Tibial artery (tissue), 4 donors: ENCODE data around the gene DIAPH3.

Experiments
- DNase-seq, 2 donors: peaks; one replicate each; pipeline ENCODE4 v3.0.0-alpha.2; 2019
- H3K27ac ChIP-seq, 2 donors: fragments of 200-600 bp; sonication (generic) in 1 of 2; 1 replicate in 1 of 2; 2 replicates in 1 of 2; pipeline ENCODE4 v1.5.1; 2018 to 2019; ENCODE audit warnings: mild to moderate bottlenecking in 1 of 2
- H3K27me3 ChIP-seq, 2 donors: fragments of 200-600 bp; sonication (generic) in 1 of 2; one replicate each; pipeline versions ENCODE4 v1.5.1 to v1.6.0; 2016 to 2019
- H3K36me3 ChIP-seq, 3 donors: fragments of 200-600 bp; sonication (generic) in 2 of 3; one replicate each; pipeline ENCODE4 v1.5.1; 2016 to 2019; ENCODE audit warnings: mild to moderate bottlenecking in 2 of 3
- H3K4me1 ChIP-seq, 4 donors: fragments of 200-600 bp; sonication (generic) in 2 of 4; 1 replicate in 3 of 4; 2 replicates in 1 of 4; pipeline ENCODE4 v1.5.1; 2016 to 2019
- H3K4me3 ChIP-seq, 2 donors: fragments of 200-600 bp; sonication (generic) in 1 of 2; 1 replicate in 1 of 2; 2 replicates in 1 of 2; pipeline ENCODE4 v1.5.1; 2018 to 2019; ENCODE audit warnings: mild to moderate bottlenecking in 2 of 2
- H3K9me3 ChIP-seq, 3 donors: fragments of 200-600 bp; sonication (generic) in 1 of 3; one replicate each; pipeline ENCODE4 v1.5.1; 2016 to 2019
- intact Hi-C: fragments of 100-400 bp; cut with DNase I; formaldehyde crosslinking; loops from one replicate; pipeline ENCODE4 v1.15.0; 2023; ENCODE audit warnings: low total_unique reads
- TF ChIP-seq, protein P1 (sequence below), 2 experiments: fragments of 200-600 bp in 1 of 2; fragments of 450-650 bp in 1 of 2; IDR thresholded peaks; one replicate each; pipeline ENCODE4 v1.5.1; 2017 to 2019; ENCODE audit warnings: antibody characterized with exemption in 2 of 2, mild to moderate bottlenecking in 1 of 2, moderate library complexity in 1 of 2

Gene DIAPH3

DNA sequence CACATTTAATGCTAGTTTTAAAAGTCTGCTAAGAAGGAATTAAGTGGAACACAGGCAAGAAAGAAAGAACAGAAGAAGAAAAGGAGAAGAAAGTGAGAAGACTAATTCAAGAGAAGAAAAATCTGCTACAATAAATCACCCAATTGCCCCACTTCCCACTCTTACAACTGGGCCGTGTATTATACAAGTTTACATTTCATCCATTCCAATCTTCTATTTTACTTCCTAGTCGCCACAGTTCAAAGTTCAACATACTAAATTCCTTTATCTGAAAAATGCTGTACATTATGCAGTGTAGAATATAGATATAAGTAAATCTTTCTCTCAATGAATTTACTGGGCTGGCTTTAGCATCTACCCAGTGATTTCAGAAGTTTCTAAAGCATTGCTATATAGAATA, 328.2 kb downstream of the DIAPH3 start:
- DNase-seq: no peak

DNA sequence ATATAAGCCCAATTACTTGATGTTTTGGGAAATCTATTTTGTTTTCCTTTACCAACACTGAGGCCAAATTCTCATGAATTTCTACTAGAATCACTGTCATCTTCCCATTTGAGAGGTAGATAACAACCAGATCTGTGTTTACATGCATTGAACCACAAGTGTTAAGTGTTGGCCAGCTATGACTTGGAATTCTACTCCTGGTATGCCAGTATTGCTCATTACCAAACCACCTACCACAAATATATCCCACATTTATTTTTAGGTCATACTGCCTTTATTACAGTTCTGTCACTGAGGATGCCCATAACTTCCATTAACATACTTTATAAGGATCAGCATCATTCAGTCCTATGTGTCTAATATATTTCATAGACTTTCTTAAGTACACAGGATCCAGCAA, 328.9 kb downstream of the DIAPH3 start:
- Histone ChIP-seq H3K27ac (no peak overlapping the region), H3K9me3 (no peaks in the 10 kb centered on the region), H3K4me3 (no peak overlapping the region), H3K4me1 (no peaks in the 10 kb centered on the region), H3K27me3 (no peaks in the 10 kb centered on the region), H3K36me3 (no peaks in the 10 kb centered on the region)
- DNase-seq: no peak
- TF ChIP-seq, protein P1, sequence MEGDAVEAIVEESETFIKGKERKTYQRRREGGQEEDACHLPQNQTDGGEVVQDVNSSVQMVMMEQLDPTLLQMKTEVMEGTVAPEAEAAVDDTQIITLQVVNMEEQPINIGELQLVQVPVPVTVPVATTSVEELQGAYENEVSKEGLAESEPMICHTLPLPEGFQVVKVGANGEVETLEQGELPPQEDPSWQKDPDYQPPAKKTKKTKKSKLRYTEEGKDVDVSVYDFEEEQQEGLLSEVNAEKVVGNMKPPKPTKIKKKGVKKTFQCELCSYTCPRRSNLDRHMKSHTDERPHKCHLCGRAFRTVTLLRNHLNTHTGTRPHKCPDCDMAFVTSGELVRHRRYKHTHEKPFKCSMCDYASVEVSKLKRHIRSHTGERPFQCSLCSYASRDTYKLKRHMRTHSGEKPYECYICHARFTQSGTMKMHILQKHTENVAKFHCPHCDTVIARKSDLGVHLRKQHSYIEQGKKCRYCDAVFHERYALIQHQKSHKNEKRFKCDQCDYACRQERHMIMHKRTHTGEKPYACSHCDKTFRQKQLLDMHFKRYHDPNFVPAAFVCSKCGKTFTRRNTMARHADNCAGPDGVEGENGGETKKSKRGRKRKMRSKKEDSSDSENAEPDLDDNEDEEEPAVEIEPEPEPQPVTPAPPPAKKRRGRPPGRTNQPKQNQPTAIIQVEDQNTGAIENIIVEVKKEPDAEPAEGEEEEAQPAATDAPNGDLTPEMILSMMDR (IDR thresholded peaks at IDR 0.05): no peak
- intact Hi-C loops: no loop called here

More for the DNA sequence above, 328.2 kb downstream of the DIAPH3 start:
- intact Hi-C loops: no loop called here
- Histone ChIP-seq H3K27ac (no peak overlapping the region), H3K27me3 (no peaks in the 10 kb centered on the region), H3K4me1 (no peaks in the 10 kb centered on the region), H3K4me3 (no peak overlapping the region), H3K9me3 (no peaks in the 10 kb centered on the region), H3K36me3 (no peaks in the 10 kb centered on the region)
- TF ChIP-seq, protein P1 (IDR thresholded peaks at IDR 0.05): no peak

DNA sequence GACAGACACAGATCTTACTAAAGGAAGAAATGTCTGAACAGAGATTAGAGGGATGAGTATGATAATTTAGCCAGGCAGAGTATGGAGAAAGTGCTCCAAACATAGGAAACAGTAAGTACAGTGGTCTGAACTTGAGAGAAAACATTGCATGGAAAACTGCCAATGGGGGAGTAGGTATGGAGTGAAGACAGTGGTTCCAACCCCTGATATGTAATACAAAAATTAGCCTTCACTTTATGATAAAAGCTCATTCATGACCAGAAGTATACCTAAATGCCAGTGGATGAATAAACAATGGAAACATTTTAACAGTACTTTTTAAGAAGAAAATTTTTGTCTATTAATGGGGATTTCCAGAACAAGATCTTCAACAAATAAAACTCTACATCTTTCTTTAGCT, 334.0 kb downstream of the DIAPH3 start:
- no peak for DNase-seq
- H3K9me3 ChIP-seq: no peaks in the 10 kb centered on the region

DNA sequence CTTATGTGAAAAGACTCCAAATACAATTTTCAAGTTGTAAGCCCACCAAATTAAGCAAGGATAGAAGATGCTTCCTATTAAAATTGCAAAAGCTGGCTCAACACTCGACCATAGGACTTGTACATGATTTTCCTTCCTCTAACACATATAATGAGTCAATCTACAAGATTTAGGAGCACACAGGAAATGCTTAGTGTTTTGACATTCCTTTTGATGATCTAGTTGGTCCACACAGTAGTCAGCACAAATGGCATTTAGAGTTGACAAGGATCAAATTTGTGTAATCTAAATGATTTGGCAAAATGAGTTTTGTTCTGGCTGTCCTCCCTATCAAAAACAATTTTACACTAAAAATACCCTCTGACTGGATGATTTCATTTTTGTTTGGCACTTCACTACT, 340.2 kb downstream of the DIAPH3 start:
- no peak for DNase-seq
- TF ChIP-seq, protein P1 (IDR thresholded peaks at IDR 0.05): no peak
- Histone ChIP-seq H3K4me3 (no peak overlapping the region), H3K27me3 (no peaks in the 10 kb centered on the region), H3K27ac (no peak overlapping the region), H3K36me3 (no peaks in the 10 kb centered on the region), H3K4me1 (peaks cover 0 to 15% (median 0%) of the 10 kb centered on the region in 4 donors), H3K9me3 (no peaks in the 10 kb centered on the region)
- intact Hi-C loops: no loop called here

More for the DNA sequence above, 334.0 kb downstream of the DIAPH3 start:
- Histone ChIP-seq H3K27me3 (no peaks in the 10 kb centered on the region), H3K27ac (no peak overlapping the region), H3K4me3 (no peak overlapping the region), H3K36me3 (no peaks in the 10 kb centered on the region), H3K4me1 (no peaks in the 10 kb centered on the region)
- intact Hi-C loops: no loop called here
- TF ChIP-seq, protein P1 (IDR thresholded peaks at IDR 0.05): no peak

DNA sequence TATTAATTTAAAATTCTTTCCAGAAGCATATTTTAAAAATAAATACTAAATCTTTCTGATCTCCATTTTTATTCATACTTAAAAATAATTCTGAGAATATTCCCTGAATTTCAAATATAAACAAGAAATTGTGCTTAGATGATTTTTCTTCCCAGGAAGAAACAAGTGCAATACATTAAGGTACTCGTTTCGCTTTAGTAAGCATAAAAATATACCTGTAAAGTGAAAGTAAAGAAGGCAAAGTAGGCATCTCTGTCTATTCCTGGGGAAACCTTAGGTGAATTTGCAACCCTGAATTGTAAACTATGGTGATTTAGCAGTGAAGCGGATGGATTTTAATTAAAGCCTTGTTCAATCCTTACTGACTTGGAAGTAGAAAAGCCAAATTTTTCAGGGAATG, 354.2 kb downstream of the DIAPH3 start:
- intact Hi-C loops: no loop called here
- Histone ChIP-seq H3K36me3 (no peaks in the 10 kb centered on the region), H3K27ac (no peak overlapping the region), H3K9me3 (no peaks in the 10 kb centered on the region), H3K4me3 (no peak overlapping the region), H3K27me3 (no peaks in the 10 kb centered on the region), H3K4me1 (peaks cover 0 to 5% (median 0%) of the 10 kb centered on the region in 4 donors)
- DNase-seq: no peak
- TF ChIP-seq, protein P1 (IDR thresholded peaks at IDR 0.05): no peak

DNA sequence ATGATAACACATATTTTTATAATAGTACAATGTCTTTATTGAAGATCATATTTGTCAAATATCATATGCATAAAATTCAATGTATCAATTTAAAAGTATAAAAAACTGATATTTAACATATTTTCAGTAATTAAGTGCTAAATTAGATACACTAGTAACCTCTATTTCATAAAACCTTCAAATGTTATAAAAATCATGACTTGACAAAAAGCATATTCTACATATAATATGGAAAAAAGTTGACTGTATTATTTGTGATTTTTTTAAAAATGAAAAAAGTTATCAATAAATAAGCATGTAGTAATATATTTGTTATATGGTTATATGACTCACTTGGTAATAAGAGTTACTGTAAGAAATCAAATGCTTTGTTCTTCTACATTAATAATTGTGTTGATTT, 356.9 kb downstream of the DIAPH3 start:
- no peaks in the 10 kb centered on the region for H3K9me3 ChIP-seq
- H3K4me1 ChIP-seq: peaks cover 0 to 17% (median 0%) of the 10 kb centered on the region in 4 donors
- H3K27ac ChIP-seq: no peak overlapping the region
- H3K27me3 ChIP-seq: no peaks in the 10 kb centered on the region
- TF ChIP-seq, protein P1 (IDR thresholded peaks at IDR 0.05): no peak
- no peaks in the 10 kb centered on the region for H3K36me3 ChIP-seq
- intact Hi-C loops: no loop called here
- no peak for DNase-seq
- H3K4me3 ChIP-seq: no peak overlapping the region
